B cell (primary cell): ENCODE measurements around the gene AK3. TPM values are rescaled to one million over a fixed set of nuclear protein-coding genes. Genes with fewer than 3 reads are reported as not detected.

Experiments used
- ATAC-seq: fragments of 200-7000 bp; cut with Tn5 transposase; one replicate; pipeline ENCODE4 v1.10.0; 2021; ENCODE audit warnings: low read depth, mild to moderate bottlenecking, moderate number of reproducible peaks, moderate library complexity
- CTCF ChIA-PET: fragments of 350-600 bp; sonication (Branson Sonifier 250); formaldehyde crosslinking; loops from one replicate; lab custom pipeline; 2021; ENCODE audit warnings: antibody characterized with exemption, inconsistent platforms; lab: Charles Lee
- POLR2A ChIA-PET: fragments of 350-600 bp; sonication (Branson Sonifier 250); formaldehyde crosslinking; loops from one replicate; lab custom pipeline; 2021; ENCODE audit warnings: antibody characterized with exemption; lab: Charles Lee
- DNase-seq: peaks from one replicate; pipeline ENCODE4 v3.0.0; 2013
- H2AFZ ChIP-seq: 2 replicates; pipeline ENCODE4 v1.6.1; 2012; ENCODE audit warnings: mild to moderate bottlenecking, low read depth, low read length; ENCODE audit not compliant: insufficient read depth, poor library complexity, severe bottlenecking
- H3K27ac ChIP-seq, 2 donors: 1 replicate in 1 of 2; 2 replicates in 1 of 2; pipeline ENCODE4 v1.5.1; 2012 to 2013; ENCODE audit warnings: low read length in 2 of 2, mild to moderate bottlenecking in 2 of 2, moderate library complexity in 1 of 2
- H3K27me3 ChIP-seq, 4 experiments: fragments of 200-600 bp in 1 of 4; sonication (generic) in 1 of 4; replicated peaks in 1 of 4; 1 replicate in 2 of 4; 2 replicates in 2 of 4; pipeline versions ENCODE4 v1.6.1 to v1.7.0; 2013 to 2016; ENCODE audit warnings: low read length in 3 of 4, mild to moderate bottlenecking in 2 of 4, mixed read lengths in 1 of 4, moderate library complexity in 1 of 4; ENCODE audit not compliant: insufficient read depth in 4 of 4, control insufficient read depth in 3 of 4; ENCODE audit errors: control extremely low read depth in 1 of 4
- H3K36me3 ChIP-seq, 2 experiments: replicated peaks in 1 of 2; 1 replicate in 1 of 2; 2 replicates in 1 of 2; pipeline versions ENCODE4 v1.6.1 to v1.7.1; 2013; ENCODE audit warnings: low read length in 1 of 2; ENCODE audit not compliant: insufficient read depth in 2 of 2, control insufficient read depth in 1 of 2; ENCODE audit errors: control extremely low read depth in 1 of 2, extremely low read depth in 1 of 2
- H3K4me1 ChIP-seq, 2 donors: fragments of 200-600 bp in 1 of 2; sonication (generic) in 1 of 2; 1 replicate in 1 of 2; 2 replicates in 1 of 2; pipeline versions ENCODE4 v1.5.1 to v1.6.1; 2013 to 2017; ENCODE audit warnings: low read length in 2 of 2; ENCODE audit not compliant: control insufficient read depth in 2 of 2, insufficient read depth in 2 of 2
- H3K4me2 ChIP-seq: replicated peaks from 2 replicates; pipeline ENCODE3; 2012; ENCODE audit warnings: mild to moderate bottlenecking, low read depth, low read length; ENCODE audit not compliant: poor library complexity, severe bottlenecking
- H3K4me3 ChIP-seq, 5 experiments: fragments of 200-600 bp in 1 of 5; sonication (generic) in 1 of 5; 1 replicate in 3 of 5; 2 replicates in 2 of 5; pipeline versions ENCODE4 v1.5.1 to v1.7.0; 2011 to 2016; ENCODE audit warnings: low read length in 4 of 5, mild to moderate bottlenecking in 4 of 5, low read depth in 2 of 5, control low read depth in 1 of 5, moderate library complexity in 1 of 5; ENCODE audit not compliant: insufficient read depth in 1 of 5; ENCODE audit errors: control extremely low read depth in 1 of 5, extremely low read depth in 1 of 5
- H3K79me2 ChIP-seq: fragments of 200-600 bp; sonication (generic); one replicate; pipeline ENCODE4 v1.6.0; 2016; ENCODE audit warnings: low read length; ENCODE audit not compliant: control insufficient read depth, insufficient read depth
- H3K9ac ChIP-seq: fragments of 200-600 bp; sonication (generic); 2 replicates; pipeline ENCODE4 v1.6.1; 2017; ENCODE audit warnings: mild to moderate bottlenecking, low read length, moderate library complexity
- H3K9me3 ChIP-seq, 3 donors: one replicate each; pipeline versions ENCODE4 v1.6.1 to v1.7.1; 2013; ENCODE audit warnings: low read length in 2 of 3; ENCODE audit not compliant: control insufficient read depth in 2 of 3, insufficient read depth in 1 of 3; ENCODE audit errors: control extremely low read depth in 1 of 3
- H4K20me1 ChIP-seq: 2 replicates; pipeline ENCODE4 v1.6.0; 2012; ENCODE audit warnings: mild to moderate bottlenecking, low read length; ENCODE audit not compliant: insufficient read depth, control insufficient read depth, poor library complexity, severe bottlenecking
- H3K27ac Mint-ChIP-seq: one replicate; pipeline ENCODE4 v1.8.0; 2021; ENCODE audit warnings: mixed read lengths
- H3K27me3 Mint-ChIP-seq: one replicate; pipeline ENCODE4 v1.8.0; 2021; ENCODE audit warnings: mixed read lengths
- H3K4me1 Mint-ChIP-seq: one replicate; pipeline ENCODE4 v1.8.0; 2021; ENCODE audit warnings: mixed read lengths
- H3K4me3 Mint-ChIP-seq: one replicate; pipeline ENCODE4 v1.8.0; 2021; ENCODE audit warnings: mixed read lengths
- H3K9me3 Mint-ChIP-seq: one replicate; pipeline ENCODE4 v1.8.0; 2022; ENCODE audit warnings: mixed read lengths; ENCODE audit not compliant: insufficient read depth
- CTCF ChIP-seq: fragments of 200-600 bp; IDR thresholded peaks from one replicate; pipeline ENCODE4 v1.8.0; 2022; ENCODE audit warnings: antibody characterized with exemption, mild to moderate bottlenecking
- EZH2 ChIP-seq: IDR thresholded peaks from 2 replicates; pipeline ENCODE4 v1.6.1; 2012; ENCODE audit warnings: borderline replicate concordance, low read depth, mild to moderate bottlenecking, moderate library complexity, low read length; ENCODE audit not compliant: insufficient read depth, poor library complexity, severe bottlenecking
- WGBS: methylation state at CpG from one replicate; pipeline ENCODE4 v1.1.5; 2013; ENCODE audit warnings: missing lambda C conversion rate; ENCODE audit not compliant: insufficient coverage; 5-methylcytosine and 5-hydroxymethylcytosine counted together
- intact Hi-C: fragments of 100-400 bp; cut with micrococcal nuclease; formaldehyde crosslinking; loops from one replicate; pipeline ENCODE4 v1.10.0; 2022
- polyA plus RNA-seq: library from polyadenylated mRNA; depleted of rRNA; stranded (reverse); fragments of >200 nt; gene quantifications from 2 replicates; pipeline ENCODE4 v1.2.3, GENCODE V29; 2012
- total RNA-seq, 2 donors: library from RNA; stranded (reverse); fragments of 120-200 nt in 1 of 2; gene quantifications; 1 replicate in 1 of 2; 2 replicates in 1 of 2; pipeline versions ENCODE4 v1.2.3 to v1.2.4, GENCODE V29; 2013 to 2022

AK3 gene
- total and polyA plus RNA-seq, 2 donors (not counting 1 experiment from before 2014, with no cell fraction given), result 9.9 to 22.9 TPM

GRCh38 chr9:4716163-4716562 is 24.8 kb downstream of the AK3 start:
- Histone ChIP-seq H3K9ac (no peak overlapping the region), H3K79me2 (peaks cover 6% of the 10 kb centered on the region), H3K4me3 (no peak overlapping the region), H2AFZ (no peak overlapping the region), H3K27me3 (no peaks in the 10 kb centered on the region), H3K27ac (no peak overlapping the region), H4K20me1 (no peaks in the 10 kb centered on the region), H3K36me3 (peaks cover 6 to 44% of the 10 kb centered on the region in 2 experiments), H3K4me1 (no peaks in the 10 kb centered on the region), H3K9me3 (no peaks in the 10 kb centered on the region), H3K4me2 (no peak overlapping the region)
- Mint-ChIP-seq H3K9me3 (no peaks in the 10 kb centered on the region), H3K4me1 (no peaks in the 10 kb centered on the region), H3K27me3 (no peaks in the 10 kb centered on the region), H3K4me3 (no peak overlapping the region), H3K27ac (no peak overlapping the region)
- DNase-seq (no peak), ATAC-seq (no peak)
- WGBS, result no CpG with 5 or more reads among the region's 1 CpG
- ChIA-PET POLR2A (no interaction called here), CTCF (no interaction called here)
- no peak for TF ChIP-seq CTCF
- no peak for TF ChIP-seq EZH2
- intact Hi-C loops, result no loop called here

DNA sequence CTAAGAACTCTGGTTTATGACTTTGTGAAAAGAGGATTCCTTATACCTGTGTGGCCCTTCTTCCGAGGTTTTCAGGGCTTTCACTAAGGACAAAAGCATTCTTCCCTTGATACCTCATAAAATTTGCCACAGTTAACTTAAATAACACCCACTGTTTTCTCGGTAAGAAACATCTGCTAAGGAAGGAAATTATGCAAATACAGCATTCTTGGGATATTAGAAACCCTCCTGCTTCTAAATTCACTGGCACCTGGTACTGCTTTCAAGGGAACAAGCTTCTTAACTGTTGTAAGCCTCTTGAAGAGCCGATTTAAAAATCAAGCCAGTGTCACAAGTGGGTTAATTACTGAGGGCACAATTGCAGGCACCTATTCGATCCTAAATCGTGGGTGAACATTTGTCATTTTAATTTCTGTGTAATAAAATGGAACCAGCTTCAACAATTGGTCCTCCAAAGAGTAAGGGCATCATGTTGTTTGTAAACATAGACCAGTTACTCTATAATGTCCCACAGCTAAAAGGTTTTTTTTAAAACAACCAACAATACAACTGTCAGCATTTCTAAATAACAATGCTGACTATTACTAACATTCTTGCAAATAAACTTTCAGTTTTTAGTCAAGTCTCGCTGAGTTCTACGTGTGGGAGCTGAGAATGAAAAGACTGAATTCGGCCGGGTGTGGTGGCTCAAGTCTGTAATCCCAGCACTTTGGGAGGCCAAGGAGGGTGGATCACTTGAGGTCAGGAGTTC is 26.6 kb downstream of the AK3 start:
- ATAC-seq, result no peak
- Histone ChIP-seq H3K27ac (peak overlapping the region in 1 of 2 donors; percentile 42), H3K9ac (no peak overlapping the region), H3K4me1 (no peaks in the 10 kb centered on the region), H3K27me3 (no peaks in the 10 kb centered on the region), H3K79me2 (peaks cover 6% of the 10 kb centered on the region), H3K9me3 (no peaks in the 10 kb centered on the region), H3K4me2 (no peak overlapping the region), H4K20me1 (no peaks in the 10 kb centered on the region), H3K4me3 (no peak overlapping the region), H2AFZ (no peak overlapping the region), H3K36me3 (peaks cover 6 to 46% of the 10 kb centered on the region in 2 experiments)
- Mint-ChIP-seq H3K4me3 (no peak overlapping the region), H3K27ac (no peak overlapping the region), H3K27me3 (no peaks in the 10 kb centered on the region), H3K9me3 (no peaks in the 10 kb centered on the region), H3K4me1 (no peaks in the 10 kb centered on the region)
- intact Hi-C loops, result no loop called here
- WGBS, result 98% methylated on average over 7 of the region's 9 CpGs
- TF ChIP-seq CTCF (no peak), EZH2 (no peak)
- POLR2A ChIA-PET, result no interaction called here
- CTCF ChIA-PET, result no interaction called here
- DNase-seq, result no peak
